H9 (cell line): ENCODE measurements around the gene ARNT2. TPM values are rescaled to one million over a fixed set of nuclear protein-coding genes. Genes with fewer than 3 reads are reported as not detected.

ENCODE experiments used
- DNase-seq: peaks from one replicate; pipeline ENCODE4 v3.0.0-alpha.2; 2017
- H2AFZ ChIP-seq: one replicate; pipeline ENCODE4 v1.6.1; 2013; ENCODE audit warnings: mild to moderate bottlenecking, low read length, control low read depth, moderate library complexity
- H2AK5ac ChIP-seq: 2 replicates; pipeline ENCODE4 v1.6.1; 2013; ENCODE audit warnings: low read length, control low read depth, mixed read lengths; ENCODE audit not compliant: insufficient read length
- H2BK120ac ChIP-seq: one replicate; pipeline ENCODE4 v1.6.1; 2013; ENCODE audit warnings: low read depth, mild to moderate bottlenecking, low read length, control low read depth, inconsistent platforms; ENCODE audit not compliant: poor library complexity, severe bottlenecking
- H2BK12ac ChIP-seq: 2 replicates; pipeline ENCODE4 v1.6.1; 2013; ENCODE audit warnings: low read length, control low read depth, mixed read lengths, low read depth; ENCODE audit not compliant: insufficient read length
- H2BK15ac ChIP-seq: 2 replicates; pipeline ENCODE4 v1.6.1; 2013; ENCODE audit warnings: low read depth, low read length, control low read depth
- H2BK20ac ChIP-seq: one replicate; pipeline ENCODE4 v1.6.1; 2013; ENCODE audit warnings: low read depth, mild to moderate bottlenecking, low read length, control low read depth, inconsistent platforms; ENCODE audit not compliant: poor library complexity, severe bottlenecking
- H2BK5ac ChIP-seq: 2 replicates; pipeline ENCODE4 v1.6.1; 2013; ENCODE audit warnings: low read length, control low read depth, mixed read lengths; ENCODE audit not compliant: insufficient read length
- H3K14ac ChIP-seq: 2 replicates; pipeline ENCODE4 v1.6.1; 2013; ENCODE audit warnings: low read length, control low read depth; ENCODE audit not compliant: insufficient read depth
- H3K18ac ChIP-seq: 2 replicates; pipeline ENCODE4 v1.6.1; 2013; ENCODE audit warnings: low read depth, mild to moderate bottlenecking, mixed read lengths, low read length, control low read depth; ENCODE audit not compliant: insufficient read length
- H3K23ac ChIP-seq: 2 replicates; pipeline ENCODE4 v1.6.1; 2013; ENCODE audit warnings: low read length, control low read depth, mixed read lengths, low read depth; ENCODE audit not compliant: insufficient read length
- H3K23me2 ChIP-seq: 2 replicates; pipeline ENCODE4 v1.6.1; 2013; ENCODE audit warnings: low read depth, mild to moderate bottlenecking, mixed read lengths, low read length, control low read depth; ENCODE audit not compliant: insufficient read length, poor library complexity, severe bottlenecking
- H3K27ac ChIP-seq: 2 replicates; pipeline ENCODE4 v1.5.1; 2013; ENCODE audit warnings: low read length, control low read depth, mixed read lengths, low read depth; ENCODE audit not compliant: insufficient read length
- H3K27me3 ChIP-seq: 2 replicates; pipeline ENCODE4 v1.6.1; 2013; ENCODE audit warnings: low read length, control low read depth, inconsistent platforms; ENCODE audit not compliant: insufficient read depth
- H3K4ac ChIP-seq: 2 replicates; pipeline ENCODE4 v1.6.1; 2013; ENCODE audit warnings: low read depth, mild to moderate bottlenecking, control low read depth, inconsistent platforms, low read length, moderate library complexity
- H3K4me1 ChIP-seq: 2 replicates; pipeline ENCODE4 v1.6.1; 2013; ENCODE audit warnings: low read length, control low read depth, inconsistent platforms; ENCODE audit not compliant: insufficient read depth
- H3K4me2 ChIP-seq: 2 replicates; pipeline ENCODE4 v1.6.1; 2013; ENCODE audit warnings: low read length, control low read depth, mixed read lengths; ENCODE audit not compliant: insufficient read length, insufficient read depth
- H3K56ac ChIP-seq: 2 replicates; pipeline ENCODE4 v1.6.1; 2013; ENCODE audit warnings: low read depth, mild to moderate bottlenecking, mixed read lengths, low read length, control low read depth; ENCODE audit not compliant: insufficient read length
- H3K79me1 ChIP-seq: 2 replicates; pipeline ENCODE4 v1.6.1; 2013; ENCODE audit warnings: low read depth, mild to moderate bottlenecking, moderate library complexity, low read length, control low read depth, inconsistent platforms; ENCODE audit not compliant: insufficient read depth, poor library complexity, severe bottlenecking
- H3K79me2 ChIP-seq: 2 replicates; pipeline ENCODE4 v1.6.1; 2013; ENCODE audit warnings: low read length, control low read depth, inconsistent platforms; ENCODE audit not compliant: insufficient read depth
- H3K9ac ChIP-seq: 2 replicates; pipeline ENCODE4 v1.6.1; 2013; ENCODE audit warnings: low read length, control low read depth, mixed read lengths; ENCODE audit not compliant: insufficient read length; ENCODE audit errors: extremely low read depth
- H3K9me3 ChIP-seq: one replicate; pipeline ENCODE4 v1.6.1; 2013; ENCODE audit warnings: low read depth, low read length, inconsistent platforms; ENCODE audit not compliant: control insufficient read depth
- H3T11ph ChIP-seq: one replicate; pipeline ENCODE4 v1.6.1; 2013; ENCODE audit warnings: mild to moderate bottlenecking, low read length, control low read depth, inconsistent platforms
- H4K20me1 ChIP-seq: one replicate; pipeline ENCODE4 v1.6.1; 2013; ENCODE audit not compliant: control insufficient read depth, insufficient read length, insufficient read depth
- H4K5ac ChIP-seq: 2 replicates; pipeline ENCODE4 v1.6.1; 2013; ENCODE audit warnings: low read depth, mild to moderate bottlenecking, mixed read lengths, low read length, control low read depth; ENCODE audit not compliant: insufficient read length
- H4K8ac ChIP-seq: replicated peaks from 2 replicates; pipeline ENCODE4 v1.6.1; 2013; ENCODE audit warnings: low read length, control low read depth, mixed read lengths, low read depth; ENCODE audit not compliant: insufficient read length
- H4K91ac ChIP-seq: 2 replicates; pipeline ENCODE4 v1.6.1; 2013; ENCODE audit warnings: low read depth, mild to moderate bottlenecking, moderate library complexity, mixed read lengths, low read length, control low read depth; ENCODE audit not compliant: insufficient read length
- H3K27ac Mint-ChIP-seq, 3 experiments: 2 replicates in 2 of 3; 3 replicates in 1 of 3; pipeline ENCODE4 v1.8.0; 2020 to 2021; ENCODE audit warnings: mixed read lengths in 3 of 3, mild to moderate bottlenecking in 1 of 3, moderate library complexity in 1 of 3
- H3K27me3 Mint-ChIP-seq: 2 replicates; pipeline ENCODE4 v1.8.0; 2021; ENCODE audit warnings: low read depth, mild to moderate bottlenecking, moderate library complexity, mixed read lengths
- H3K36me3 Mint-ChIP-seq, 3 experiments: 2 replicates in 2 of 3; 3 replicates in 1 of 3; pipeline ENCODE4 v1.8.0; 2020 to 2021; ENCODE audit warnings: low read depth in 3 of 3, mixed read lengths in 3 of 3; ENCODE audit not compliant: insufficient read depth in 1 of 3
- H3K4me1 Mint-ChIP-seq, 2 experiments: 2 replicates each; pipeline ENCODE4 v1.8.0; 2020; ENCODE audit warnings: mixed read lengths in 2 of 2
- H3K4me3 Mint-ChIP-seq, 2 experiments: 2 replicates in 1 of 2; 3 replicates in 1 of 2; pipeline ENCODE4 v1.8.0; 2020 to 2021; ENCODE audit warnings: mild to moderate bottlenecking in 2 of 2, mixed read lengths in 2 of 2, moderate library complexity in 1 of 2
- H3K9me3 Mint-ChIP-seq, 2 experiments: 2 replicates in 1 of 2; 3 replicates in 1 of 2; pipeline ENCODE4 v1.8.0; 2020; ENCODE audit warnings: mild to moderate bottlenecking in 2 of 2, mixed read lengths in 2 of 2, moderate library complexity in 1 of 2
- WGBS: extraction: QIAGEN DNeasy Blood & Tissue Kit; methylation state at CpG from one replicate; pipeline ENCODE4 v1.1.7; 2013; ENCODE audit warnings: missing lambda C conversion rate, low lambda C conversion rate, mixed read lengths; ENCODE audit not compliant: insufficient read length; ENCODE audit errors: extremely low coverage; 5-methylcytosine and 5-hydroxymethylcytosine counted together
- total RNA-seq: library from RNA; stranded (reverse); gene quantifications from 2 replicates; pipeline ENCODE4 v1.2.1, GENCODE V29; 2021
- TF ChIP-seq, protein P1 (sequence below): fragments of 200-600 bp; sonication (generic); conservative IDR thresholded peaks from 3 replicates; pipeline ENCODE4 v1.8.0; 2021; ENCODE audit warnings: antibody characterized with exemption, mild to moderate bottlenecking

ARNT2 gene
- total RNA-seq, 1 experiment from 2014 or later: 10.5 TPM

DNA sequence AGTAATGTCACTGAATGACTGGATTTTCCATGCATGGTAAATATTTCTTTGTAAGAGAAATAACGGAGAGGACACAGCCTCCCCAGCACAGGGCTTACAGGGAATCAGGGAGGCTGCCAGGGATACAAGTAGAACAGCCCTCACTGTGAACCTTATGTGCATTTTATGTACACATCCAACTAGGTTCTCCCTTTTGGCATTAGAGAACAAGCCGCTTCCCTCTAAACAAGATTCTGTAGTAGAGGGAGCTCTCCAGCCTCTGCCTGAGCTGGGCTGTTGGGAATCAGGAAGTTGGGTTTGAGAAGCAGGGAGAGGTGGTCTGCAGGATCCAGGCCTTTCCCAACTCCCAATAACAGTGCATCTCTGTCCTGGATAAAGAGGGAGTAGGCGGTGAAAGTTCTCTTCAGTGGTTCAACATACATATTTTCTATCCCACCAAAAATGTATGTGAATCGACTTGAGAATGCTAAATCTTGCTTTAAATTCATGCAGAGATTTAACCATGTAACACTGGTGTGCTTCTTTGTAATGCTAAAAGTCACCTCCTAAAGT, 83.7 kb downstream of the ARNT2 start:
- H3K27me3 ChIP-seq: no peaks in the 10 kb centered on the region
- no peak overlapping the region for H3K27ac ChIP-seq
- H2BK12ac ChIP-seq: no peak overlapping the region
- no peak overlapping the region for H2BK15ac ChIP-seq
- no peaks in the 10 kb centered on the region for H3K79me1 ChIP-seq
- H3K79me2 ChIP-seq: no peaks in the 10 kb centered on the region
- no peak overlapping the region for H2BK20ac ChIP-seq
- no peak for DNase-seq
- Mint-ChIP-seq H3K4me1 (peaks cover 2 to 13% of the 10 kb centered on the region in 2 experiments), H3K4me3 (no peak overlapping the region), H3K27me3 (no peaks in the 10 kb centered on the region), H3K27ac (no peak overlapping the region; a peak in 2 of 7 replicates), H3K9me3 (no peaks in the 10 kb centered on the region), H3K36me3 (peaks cover 0 to 2% (median 0%) of the 10 kb centered on the region in 3 experiments; a peak in 1 of 7 replicates)
- no peak overlapping the region for H3K4me2 ChIP-seq
- H3K4ac ChIP-seq: no peak overlapping the region
- H3K14ac ChIP-seq: no peak overlapping the region
- no CpG with 5 or more reads among the region's 4 CpGs for WGBS
- no peak overlapping the region for H2BK5ac ChIP-seq
- H2BK120ac ChIP-seq: no peak overlapping the region
- H4K8ac ChIP-seq: no peak overlapping the region
- no peak overlapping the region for H4K91ac ChIP-seq
- no peaks in the 10 kb centered on the region for H3K4me1 ChIP-seq
- H3T11ph ChIP-seq: no peak overlapping the region
- no peak overlapping the region for H3K9ac ChIP-seq
- H4K20me1 ChIP-seq: no peaks in the 10 kb centered on the region
- H3K23me2 ChIP-seq: peaks cover 5% of the 10 kb centered on the region
- no peak overlapping the region for H4K5ac ChIP-seq
- no peak overlapping the region for H3K56ac ChIP-seq
- H3K23ac ChIP-seq: no peak overlapping the region
- no peak overlapping the region for H2AFZ ChIP-seq
- no peak overlapping the region for H3K18ac ChIP-seq
- H3K9me3 ChIP-seq: no peaks in the 10 kb centered on the region
- TF ChIP-seq, protein P1, sequence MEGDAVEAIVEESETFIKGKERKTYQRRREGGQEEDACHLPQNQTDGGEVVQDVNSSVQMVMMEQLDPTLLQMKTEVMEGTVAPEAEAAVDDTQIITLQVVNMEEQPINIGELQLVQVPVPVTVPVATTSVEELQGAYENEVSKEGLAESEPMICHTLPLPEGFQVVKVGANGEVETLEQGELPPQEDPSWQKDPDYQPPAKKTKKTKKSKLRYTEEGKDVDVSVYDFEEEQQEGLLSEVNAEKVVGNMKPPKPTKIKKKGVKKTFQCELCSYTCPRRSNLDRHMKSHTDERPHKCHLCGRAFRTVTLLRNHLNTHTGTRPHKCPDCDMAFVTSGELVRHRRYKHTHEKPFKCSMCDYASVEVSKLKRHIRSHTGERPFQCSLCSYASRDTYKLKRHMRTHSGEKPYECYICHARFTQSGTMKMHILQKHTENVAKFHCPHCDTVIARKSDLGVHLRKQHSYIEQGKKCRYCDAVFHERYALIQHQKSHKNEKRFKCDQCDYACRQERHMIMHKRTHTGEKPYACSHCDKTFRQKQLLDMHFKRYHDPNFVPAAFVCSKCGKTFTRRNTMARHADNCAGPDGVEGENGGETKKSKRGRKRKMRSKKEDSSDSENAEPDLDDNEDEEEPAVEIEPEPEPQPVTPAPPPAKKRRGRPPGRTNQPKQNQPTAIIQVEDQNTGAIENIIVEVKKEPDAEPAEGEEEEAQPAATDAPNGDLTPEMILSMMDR: no peak
- no peak overlapping the region for H2AK5ac ChIP-seq
